Fibroblast of pulmonary artery (primary cell): ENCODE measurements around the gene IZUMO1R.
"Not testable (repeated sequence)": the region's sequence is repeated elsewhere in the genome, so short reads cannot be mapped to it uniquely, and the experiment has no call there.

Experiments
- DNase-seq: peaks from one replicate; pipeline ENCODE4 v3.0.0-alpha.2; 2010; ENCODE audit warnings: low read depth
- H3K4me3 ChIP-seq: replicated peaks from 2 replicates; pipeline ENCODE4 v1.5.1; 2011; ENCODE audit warnings: low read depth, mild to moderate bottlenecking, control low read depth, low read length, moderate library complexity
- CTCF ChIP-seq: IDR thresholded peaks from 2 replicates; pipeline ENCODE4 v1.5.1; 2011; ENCODE audit warnings: mild to moderate bottlenecking, control low read depth, low read length, inconsistent platforms; ENCODE audit errors: missing control alignments

The IZUMO1R gene

GRCh38 chr11:94338651-94339050 is 34.3 kb downstream of the IZUMO1R start:
- no peak overlapping the region for H3K4me3 ChIP-seq
- TF ChIP-seq CTCF, result no peak
- DNase-seq, result no peak

- H3K4me3 ChIP-seq, result no peak overlapping the region
- TF ChIP-seq CTCF, result no peak
- DNase-seq, result no peak
Measured at GRCh38 chr11:94342250-94342649, 37.9 kb downstream of the IZUMO1R start.

- no peak for TF ChIP-seq CTCF
- no peak overlapping the region for H3K4me3 ChIP-seq
- no peak for DNase-seq
Measured at GRCh38 chr11:94343495-94343894, 39.1 kb downstream of the IZUMO1R start.

DNA sequence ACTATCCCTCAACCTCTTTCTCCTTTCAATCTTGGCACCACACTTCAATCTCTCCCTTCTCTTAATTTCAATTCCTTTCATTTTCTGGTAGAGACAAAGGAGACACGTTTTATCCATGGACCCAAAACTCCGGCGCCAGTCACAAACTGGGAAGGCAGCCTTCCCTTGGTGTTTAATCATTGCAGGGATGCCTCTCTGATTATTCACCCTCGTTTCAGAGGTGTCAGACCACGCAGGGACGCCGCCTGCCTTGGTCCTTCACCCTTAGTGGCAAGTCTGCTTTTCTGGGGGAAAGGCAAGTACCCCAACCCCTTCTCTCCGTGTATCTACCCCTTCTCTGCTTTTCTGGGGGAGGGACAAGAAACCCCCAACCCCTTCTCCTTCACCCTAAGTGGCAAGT is 41.9 kb downstream of the IZUMO1R start:
- not testable (repeated sequence) for DNase-seq, H3K4me3 ChIP-seq

GRCh38 chr11:94350850-94351563 is 46.6 kb downstream of the IZUMO1R start:
- DNase-seq, result not testable (repeated sequence)

More at GRCh38 chr11:94350850-94351563, 46.6 kb downstream of the IZUMO1R start:
- not testable (repeated sequence) for H3K4me3 ChIP-seq
